ENCODE measurements around the gene ZDHHC8.

Gene ZDHHC8

GRCh38 chr22:20150381-20151275 is 19.0 kb downstream of the ZDHHC8 start, which contains the start of gene CCDC188:
Gene CCDC188, minus strand, starts transcription at chr22:20151055. Its CDS starts 69 bp downstream, at chr22:20150986.
- no peak for TF ChIP-seq CTCF (IDR thresholded peaks at IDR 0.05)
- peaks cover 17% of the 10 kb centered on the region for H3K27me3 ChIP-seq
- H3K4me3 ChIP-seq (ENCODE audit: low read depth in 1 of 2, low read length in 1 of 2): no peak within 1 kb of the TSS
- H3K9me3 ChIP-seq: no peaks in the 10 kb centered on the region
- no peak within 1 kb of the TSS for H3K27ac ChIP-seq
- H3K36me3 ChIP-seq: no peaks in the 10 kb centered on the region
- no peaks in the 10 kb centered on the region for H3K4me1 ChIP-seq (ENCODE audit: control insufficient read depth in 1 of 2, insufficient read depth in 1 of 2, low read depth in 1 of 2, low read length in 1 of 2)

- TF ChIP-seq CTCF (IDR thresholded peaks at IDR 0.05): no peak
- Histone ChIP-seq H3K9me3 (no peaks in the 10 kb centered on the region), H3K27ac (no peak overlapping the region), H3K4me3 (ENCODE audit: low read depth in 1 of 2, low read length in 1 of 2) (no peak overlapping the region), H3K36me3 (no peaks in the 10 kb centered on the region), H3K4me1 (ENCODE audit: control insufficient read depth in 1 of 2, insufficient read depth in 1 of 2, low read depth in 1 of 2, low read length in 1 of 2) (no peaks in the 10 kb centered on the region), H3K27me3 (peaks cover 21% of the 10 kb centered on the region)
Measured at GRCh38 chr22:20151276-20151588, 19.6 kb downstream of the ZDHHC8 start.

- H3K9me3 ChIP-seq: no peaks in the 10 kb centered on the region
- no peak overlapping the region for H3K4me3 ChIP-seq (ENCODE audit: low read depth in 1 of 2, low read length in 1 of 2)
- no peak overlapping the region for H3K27ac ChIP-seq
- no peaks in the 10 kb centered on the region for H3K36me3 ChIP-seq
- no peak for TF ChIP-seq CTCF (IDR thresholded peaks at IDR 0.05)
- H3K27me3 ChIP-seq: peaks cover 22% of the 10 kb centered on the region
- H3K4me1 ChIP-seq (ENCODE audit: control insufficient read depth in 1 of 2, insufficient read depth in 1 of 2, low read depth in 1 of 2, low read length in 1 of 2): no peaks in the 10 kb centered on the region
Measured at GRCh38 chr22:20152464-20152890, 20.9 kb downstream of the ZDHHC8 start.

GRCh38 chr22:20153945-20154344 is 22.3 kb downstream of the ZDHHC8 start:
- H3K36me3 ChIP-seq: no peaks in the 10 kb centered on the region
- H3K27me3 ChIP-seq: peaks cover 37% of the 10 kb centered on the region
- no peak overlapping the region for H3K4me3 ChIP-seq (ENCODE audit: low read depth in 1 of 2, low read length in 1 of 2)
- TF ChIP-seq CTCF (IDR thresholded peaks at IDR 0.05): no peak
- no peaks in the 10 kb centered on the region for H3K4me1 ChIP-seq (ENCODE audit: control insufficient read depth in 1 of 2, insufficient read depth in 1 of 2, low read depth in 1 of 2, low read length in 1 of 2)
- H3K27ac ChIP-seq: no peak overlapping the region
- H3K9me3 ChIP-seq: no peaks in the 10 kb centered on the region

- H3K27ac ChIP-seq: no peak overlapping the region
- no peaks in the 10 kb centered on the region for H3K4me1 ChIP-seq (ENCODE audit: control insufficient read depth in 1 of 2, insufficient read depth in 1 of 2, low read depth in 1 of 2, low read length in 1 of 2)
- H3K9me3 ChIP-seq: no peaks in the 10 kb centered on the region
- no peak overlapping the region for H3K4me3 ChIP-seq (ENCODE audit: low read depth in 1 of 2, low read length in 1 of 2)
- no peak for TF ChIP-seq CTCF (IDR thresholded peaks at IDR 0.05)
- no peaks in the 10 kb centered on the region for H3K36me3 ChIP-seq
- peaks cover 44% of the 10 kb centered on the region for H3K27me3 ChIP-seq
Measured at GRCh38 chr22:20154602-20155187, 23.1 kb downstream of the ZDHHC8 start.
